HepG2 (cell line): ENCODE measurements around the gene RBSN. TPM values are rescaled to one million over a fixed set of nuclear protein-coding genes. Genes with fewer than 3 reads are reported as not detected.

Source experiments
- ATF1 ChIP-seq: IDR thresholded peaks from 2 replicates; pipeline ENCODE4 v1.6.1; 2016; ENCODE audit warnings: mild to moderate bottlenecking, control low read depth
- CBX5 ChIP-seq: sonication (generic); formaldehyde crosslinking; IDR thresholded peaks from 2 replicates; pipeline ENCODE4 v1.4.0; 2020; ENCODE audit warnings: missing genetic modification reagents, borderline replicate concordance
- CREB1 ChIP-seq, 2 experiments: fragments of 450-650 bp in 1 of 2; IDR thresholded peaks; 2 replicates each; pipeline ENCODE4 v1.6.1; 2016 to 2017; ENCODE audit warnings: control low read depth in 1 of 2, mild to moderate bottlenecking in 1 of 2, missing compliant biosample characterization in 1 of 2, missing genetic modification characterization in 1 of 2
- GTF2F1 ChIP-seq: fragments of 150-350 bp; IDR thresholded peaks from 2 replicates; pipeline ENCODE4 v1.6.1; 2014; ENCODE audit warnings: low read length
- KLF11 ChIP-seq: IDR thresholded peaks from 2 replicates; pipeline ENCODE4 v1.6.1; 2016; ENCODE audit warnings: missing compliant biosample characterization
- MED1 ChIP-seq: sonication (generic); formaldehyde crosslinking; IDR thresholded peaks from 2 replicates; pipeline ENCODE4 v1.4.0; 2020; ENCODE audit warnings: missing genetic modification reagents
- MED8 ChIP-seq: sonication (generic); formaldehyde crosslinking; IDR thresholded peaks from 2 replicates; pipeline ENCODE4 v1.8.1; 2023; ENCODE audit warnings: mild to moderate bottlenecking, missing genetic modification reagents; ENCODE audit not compliant: insufficient replicate concordance
- MTF1 ChIP-seq: sonication (generic); formaldehyde crosslinking; IDR thresholded peaks from 2 replicates; pipeline ENCODE4 v1.5.0; 2020; ENCODE audit warnings: missing genetic modification reagents
- NFKB2 ChIP-seq: sonication (generic); formaldehyde crosslinking; IDR thresholded peaks from 2 replicates; pipeline ENCODE4 v1.4.0; 2020; ENCODE audit warnings: missing genetic modification reagents, borderline replicate concordance
- PHB2 ChIP-seq: fragments of 450-650 bp; IDR thresholded peaks from 2 replicates; pipeline ENCODE4 v1.6.1; 2018; ENCODE audit not compliant: partially characterized antibody
- POLR2G ChIP-seq: fragments of 200-400 bp; formaldehyde crosslinking; IDR thresholded peaks from 2 replicates; pipeline ENCODE4 v1.6.1; 2018; ENCODE audit warnings: mild to moderate bottlenecking, low read depth, low read length, moderate library complexity
- PRPF4 ChIP-seq: fragments of 200-400 bp; formaldehyde crosslinking; IDR thresholded peaks from 2 replicates; pipeline ENCODE4 v1.6.1; 2016; ENCODE audit warnings: low read length, low read depth; ENCODE audit not compliant: poor library complexity, severe bottlenecking
- UBTF ChIP-seq: sonication (generic); formaldehyde crosslinking; IDR thresholded peaks from 2 replicates; pipeline ENCODE4 v1.4.0; 2020; ENCODE audit warnings: mild to moderate bottlenecking, missing genetic modification reagents
- ZBTB10 ChIP-seq: sonication (generic); formaldehyde crosslinking; IDR thresholded peaks from 2 replicates; pipeline ENCODE4 v1.4.0; 2020; ENCODE audit warnings: missing genetic modification reagents, borderline replicate concordance
- ZBTB25 ChIP-seq: IDR thresholded peaks from 2 replicates; pipeline ENCODE4 v1.6.1; 2018; ENCODE audit warnings: missing genetic modification reagents
- ZFP36L2 ChIP-seq: sonication (generic); formaldehyde crosslinking; IDR thresholded peaks from 2 replicates; pipeline ENCODE4 v1.4.0; 2020; ENCODE audit warnings: missing genetic modification reagents
- ZNF282 ChIP-seq: fragments of 450-650 bp; IDR thresholded peaks from 2 replicates; pipeline ENCODE4 v1.6.1; 2018; ENCODE audit not compliant: partially characterized antibody
- ZNF549 ChIP-seq: sonication (generic); formaldehyde crosslinking; IDR thresholded peaks from 2 replicates; pipeline ENCODE4 v1.5.0; 2020; ENCODE audit warnings: missing genetic modification reagents
- ZNF7 ChIP-seq: IDR thresholded peaks from 2 replicates; pipeline ENCODE4 v1.6.1; 2016; ENCODE audit warnings: missing biosample characterization, missing genetic modification reagents
- ZNF737 ChIP-seq: sonication (generic); formaldehyde crosslinking; IDR thresholded peaks from 2 replicates; pipeline ENCODE4 v1.5.0; 2020; ENCODE audit warnings: missing genetic modification reagents, mild to moderate bottlenecking, borderline replicate concordance
- ZNF776 ChIP-seq: sonication (generic); formaldehyde crosslinking; IDR thresholded peaks from 2 replicates; pipeline ENCODE4 v1.4.0; 2020; ENCODE audit warnings: mild to moderate bottlenecking, missing genetic modification reagents
- polyA plus RNA-seq, 8 experiments: library from polyadenylated mRNA; depleted of rRNA in 3 of 8; stranded (reverse) in 7 of 8; unstranded in 1 of 8; fragments of >200 nt; fragmentation: Illumina TruSeq in 4 of 8; extraction: Trizol in 4 of 8; gene quantifications; 2 replicates each; pipeline versions ENCODE4 v1.2.1 to v1.2.3, GENCODE V29; 2011 to 2016; ENCODE audit warnings: low read depth in 4 of 8, missing spikeins in 1 of 8, mixed read lengths in 1 of 8; ENCODE audit not compliant: insufficient read depth in 1 of 8
- total RNA-seq, 5 experiments: library from RNA; depleted of rRNA; stranded (reverse); fragments of >200 nt; fragmentation: Illumina TruSeq; extraction: Trizol; gene quantifications; 2 replicates each; pipeline ENCODE4 v1.2.3, GENCODE V29; 2016; ENCODE audit warnings: low read depth in 1 of 5
- TF ChIP-seq, protein P1 (sequence below): sonication (generic); formaldehyde crosslinking; IDR thresholded peaks from 2 replicates; pipeline ENCODE4 v1.9.0; 2022; ENCODE audit warnings: low read depth, missing genetic modification reagents

The RBSN gene
- total and polyA plus RNA-seq, 2 of the 13 experiments (the other 11 are each of a cell fraction or from before 2014, with no cell fraction given), result 7.9 to 11.8 TPM

- TF ChIP-seq ZBTB25 (CRISPR knock-in tag) (0 out of 2 replicates have a peak, but pooled peaks have one; percentile 51), ZNF737 (0 out of 2 replicates have a peak, but pooled peaks have one; percentile 56), POLR2G (peak; percentile 96), ATF1 (no peak), CREB1 (IDR thresholded peaks at IDR 0.05) (peak; percentile 23; the same call in 1 of the 2 replicates), CREB1 (CRISPR knock-in tag; IDR thresholded peaks at IDR 0.05) (peak; percentile 54; the same call in 1 of the 2 replicates), ZBTB10 (CRISPR knock-in tag) (0 out of 2 replicates have a peak, but pooled peaks have one; percentile 16), ZNF549 (CRISPR knock-in tag) (no peak), MED1 (peak; percentile 52; the same call in 1 of the 2 replicates), KLF11 (no peak; the same call in 1 of the 2 replicates), ZNF282 (no peak), NFKB2 (CRISPR knock-in tag) (peak; percentile 95; the same call in 1 of the 2 replicates), ZFP36L2 (CRISPR knock-in tag) (no peak), ZNF776 (peak; percentile 41; the same call in 1 of the 2 replicates), ZNF7 (no peak), UBTF (CRISPR knock-in tag) (peak; percentile 68; the same call in 1 of the 2 replicates), MTF1 (CRISPR knock-in tag) (no peak), PHB2 (no peak), CBX5 (CRISPR knock-in tag) (peak; percentile 87), GTF2F1 (no peak), PRPF4 (no peak), MED8 (CRISPR knock-in tag) (no peak)
- TF ChIP-seq, protein P1, sequence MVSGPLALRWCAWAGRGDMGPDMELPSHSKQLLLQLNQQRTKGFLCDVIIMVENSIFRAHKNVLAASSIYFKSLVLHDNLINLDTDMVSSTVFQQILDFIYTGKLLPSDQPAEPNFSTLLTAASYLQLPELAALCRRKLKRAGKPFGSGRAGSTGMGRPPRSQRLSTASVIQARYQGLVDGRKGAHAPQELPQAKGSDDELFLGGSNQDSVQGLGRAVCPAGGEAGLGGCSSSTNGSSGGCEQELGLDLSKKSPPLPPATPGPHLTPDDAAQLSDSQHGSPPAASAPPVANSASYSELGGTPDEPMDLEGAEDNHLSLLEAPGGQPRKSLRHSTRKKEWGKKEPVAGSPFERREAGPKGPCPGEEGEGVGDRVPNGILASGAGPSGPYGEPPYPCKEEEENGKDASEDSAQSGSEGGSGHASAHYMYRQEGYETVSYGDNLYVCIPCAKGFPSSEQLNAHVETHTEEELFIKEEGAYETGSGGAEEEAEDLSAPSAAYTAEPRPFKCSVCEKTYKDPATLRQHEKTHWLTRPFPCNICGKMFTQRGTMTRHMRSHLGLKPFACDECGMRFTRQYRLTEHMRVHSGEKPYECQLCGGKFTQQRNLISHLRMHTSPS (CRISPR knock-in tag), result 0 out of 2 replicates have a peak, but pooled peaks have one; percentile 37
Measured at GRCh38 chr3:15064835-15065549, 34.0 kb downstream of the RBSN start, which contains the start of gene MRPS25 (continued).
